Endothelial cell of umbilical vein (primary cell): ENCODE measurements around the gene ACP3. TPM values are rescaled to one million over a fixed set of nuclear protein-coding genes. Genes with fewer than 3 reads are reported as not detected.

ENCODE experiments used
- BruUV-seq: library from RNA; stranded (reverse); fragments of 400-500 nt; replicated peaks from 2 replicates; lab custom pipeline; 2021; lab: Mats Ljungman, UMichigan
- CTCF ChIA-PET: fragments of 300-600, 350-600 bp; sonication (Branson Sonifier 250); formaldehyde crosslinking; loops from one replicate; lab custom pipeline; 2021; ENCODE audit warnings: antibody characterized with exemption, inconsistent platforms; lab: Charles Lee
- POLR2A ChIA-PET: fragments of 300-600, 350-600 bp; sonication (Branson Sonifier 250); formaldehyde crosslinking; loops from one replicate; lab custom pipeline; 2021; ENCODE audit warnings: antibody characterized with exemption, inconsistent platforms; lab: Charles Lee
- DNase-seq: peaks from one replicate; pipeline ENCODE4 v3.0.0-alpha.2; 2011; ENCODE audit warnings: low read depth, low spot score
- FAIRE-seq: peaks from 2 replicates; lab custom pipeline; 2011; peaks lifted over from hg19 to GRCh38; lab: Jason Lieb, UNC
- H2AFZ ChIP-seq: 2 replicates; pipeline ENCODE4 v1.6.0; 2012; ENCODE audit warnings: low read depth, low read length, control low read depth, inconsistent platforms
- H3K27ac ChIP-seq: 2 replicates; pipeline ENCODE4 v1.5.1; 2011; ENCODE audit warnings: low read depth, mild to moderate bottlenecking, control low read depth, low read length, moderate library complexity; ENCODE audit not compliant: insufficient read depth
- H3K27me3 ChIP-seq, 2 experiments: 2 replicates each; pipeline versions ENCODE4 v1.6.0 to v1.6.1; 2011; ENCODE audit warnings: low read length in 2 of 2, mixed read lengths in 1 of 2; ENCODE audit not compliant: control insufficient read depth in 2 of 2, insufficient read depth in 2 of 2
- H3K36me3 ChIP-seq, 2 experiments: 2 replicates in 1 of 2; 3 replicates in 1 of 2; pipeline ENCODE4 v1.5.1; 2011; ENCODE audit warnings: low read length in 2 of 2, mild to moderate bottlenecking in 1 of 2, moderate library complexity in 1 of 2; ENCODE audit not compliant: control insufficient read depth in 2 of 2, insufficient read depth in 2 of 2; ENCODE audit errors: extremely low read depth in 1 of 2
- H3K4me1 ChIP-seq: 3 replicates; pipeline ENCODE4 v1.5.1; 2011; ENCODE audit warnings: mild to moderate bottlenecking, low read length; ENCODE audit not compliant: control insufficient read depth, insufficient read depth; ENCODE audit errors: extremely low read depth
- H3K4me2 ChIP-seq: 2 replicates; pipeline ENCODE4 v1.6.1; 2011; ENCODE audit warnings: low read length, control low read depth, mixed read lengths; ENCODE audit not compliant: insufficient read depth
- H3K4me3 ChIP-seq, 3 experiments: fragments of 200-600 bp in 1 of 3; sonication (generic), shearing (Covaris generic) in 1 of 3; replicated peaks in 1 of 3; 2 replicates each; pipeline ENCODE4 v1.5.1; 2011 to 2016; ENCODE audit warnings: control low read depth in 3 of 3, low read length in 3 of 3, mild to moderate bottlenecking in 2 of 3, inconsistent platforms in 1 of 3, low read depth in 1 of 3, moderate library complexity in 1 of 3; ENCODE audit not compliant: insufficient read depth in 1 of 3
- H3K79me2 ChIP-seq: 2 replicates; pipeline ENCODE4 v1.6.0; 2012; ENCODE audit warnings: low read length, inconsistent platforms; ENCODE audit not compliant: control insufficient read depth, insufficient read depth
- H3K9ac ChIP-seq: replicated peaks from 2 replicates; pipeline ENCODE3; 2011; ENCODE audit warnings: low read length, control low read depth; ENCODE audit not compliant: insufficient read depth; ENCODE audit errors: extremely low read depth
- H3K9me1 ChIP-seq: replicated peaks from 3 replicates; pipeline ENCODE4 v1.6.0; 2011; ENCODE audit warnings: mild to moderate bottlenecking, low read length; ENCODE audit not compliant: control insufficient read depth, insufficient read depth; ENCODE audit errors: extremely low read depth
- H3K9me3 ChIP-seq: replicated peaks from 2 replicates; pipeline ENCODE4 v1.5.1; 2012; ENCODE audit warnings: low read length, inconsistent platforms; ENCODE audit not compliant: control insufficient read depth, insufficient read depth
- H4K20me1 ChIP-seq: replicated peaks from 2 replicates; pipeline ENCODE3; 2011; ENCODE audit warnings: mild to moderate bottlenecking, low read length; ENCODE audit not compliant: control insufficient read depth, insufficient read depth; ENCODE audit errors: extremely low read depth
- CTCF ChIP-seq, 2 donors: IDR thresholded peaks; 1 replicate in 1 of 2; 2 replicates in 1 of 2; pipeline ENCODE4 v1.5.1; 2011; ENCODE audit warnings: low read length in 2 of 2, mild to moderate bottlenecking in 2 of 2, moderate library complexity in 2 of 2, control low read depth in 1 of 2, inconsistent platforms in 1 of 2, low read depth in 1 of 2; ENCODE audit not compliant: insufficient read depth in 1 of 2; ENCODE audit errors: extremely low read depth in 1 of 2
- GATA2 ChIP-seq: IDR thresholded peaks from 2 replicates; pipeline ENCODE4 v1.7.0; 2011; ENCODE audit warnings: low read depth, mild to moderate bottlenecking, moderate library complexity, mixed read lengths, low read length; ENCODE audit not compliant: insufficient read length, insufficient read depth
- JUN ChIP-seq: IDR thresholded peaks from 2 replicates; pipeline ENCODE4 v1.6.1; 2011; ENCODE audit warnings: borderline replicate concordance, low read depth; ENCODE audit not compliant: insufficient read length, insufficient read depth
- MYC ChIP-seq: IDR thresholded peaks from one replicate; pipeline ENCODE4 v1.6.1; 2011; ENCODE audit warnings: mild to moderate bottlenecking, low read depth, low read length
- POLR2A ChIP-seq: IDR thresholded peaks from 2 replicates; pipeline ENCODE4 v1.6.1; 2012; ENCODE audit warnings: low read depth, mild to moderate bottlenecking, control low read depth, low read length
- POLR2AphosphoS5 ChIP-seq: IDR thresholded peaks from 2 replicates; pipeline ENCODE4 v1.6.1; 2012; ENCODE audit warnings: low read depth, mild to moderate bottlenecking, control low read depth, low read length, moderate library complexity; ENCODE audit not compliant: insufficient read depth
- dilution Hi-C: fragments of 300-500 bp; cut with MboI; formaldehyde crosslinking; loops from one replicate; pipeline ENCODE4 v1.15.0; 2019; ENCODE audit warnings: low sequenced_read_pairs; ENCODE audit not compliant: extremely low pct_ligation_motif_present
- intact Hi-C: fragments of 100-400 bp; cut with micrococcal nuclease; formaldehyde crosslinking; loops from one replicate; pipeline ENCODE4 v1.10.0; 2022
- polyA plus RNA-seq, 4 experiments: library from polyadenylated mRNA; depleted of rRNA in 3 of 4; stranded (reverse) in 3 of 4; unstranded in 1 of 4; fragments of >200 nt; gene quantifications; 2 replicates each; pipeline versions ENCODE4 v1.2.1 to v1.2.3, GENCODE V29; 2011 to 2012; ENCODE audit warnings: missing spikeins in 1 of 4
- total RNA-seq: library from RNA; stranded (reverse); gene quantifications from 2 replicates; pipeline ENCODE4 v1.2.3, GENCODE V29; 2021

ACP3 gene
- total and polyA plus RNA-seq, 2 donors (not counting 3 experiments of a cell fraction or from before 2014, with no cell fraction given) = not detected

GRCh38 chr3:132382267-132382666 lies 65.1 kb downstream of the ACP3 start:
- dilution Hi-C loops = no loop called here
- H3K79me2 ChIP-seq = no peaks in the 10 kb centered on the region
- BruUV-seq = no TSS peak
- H3K9ac ChIP-seq = no peak overlapping the region
- no peak for TF ChIP-seq POLR2A
- no peak for TF ChIP-seq JUN
- no peak for TF ChIP-seq GATA2
- TF ChIP-seq POLR2AphosphoS5 = no peak
- no peak for TF ChIP-seq CTCF (IDR thresholded peaks at IDR 0.05; ENCODE audit: extremely low read depth in 1 of 2, insufficient read depth in 1 of 2, low read depth in 1 of 2, low read length in 2 of 2)
- H3K4me3 ChIP-seq = no peak overlapping the region
- H3K27me3 ChIP-seq = peaks cover 1 to 7% of the 10 kb centered on the region in 2 experiments
- ChIA-PET CTCF (interaction anchor here (1.0 to 1.5 kb wide), 3 partner anchors 16 to 31 kb away, joined by 3 to 4 read pairs (median 3); no protein-coding TSS in a partner anchor), POLR2A (no interaction called here)
- no peak for FAIRE-seq
- H4K20me1 ChIP-seq = no peaks in the 10 kb centered on the region
- no peaks in the 10 kb centered on the region for H3K9me3 ChIP-seq
- no peak overlapping the region for H3K4me2 ChIP-seq
- no peak for DNase-seq
- no peak overlapping the region for H3K27ac ChIP-seq
- H3K4me1 ChIP-seq = no peaks in the 10 kb centered on the region
- intact Hi-C loops = no loop called here
- H3K9me1 ChIP-seq = no peaks in the 10 kb centered on the region
- no peak overlapping the region for H2AFZ ChIP-seq
- H3K36me3 ChIP-seq = no peaks in the 10 kb centered on the region

- CTCF ChIA-PET = interaction anchor here (1.5 kb wide), 1 partner anchor 16 kb away, joined by 3 read pairs; no protein-coding TSS in a partner anchor
- DNase-seq = no peak
- no peaks in the 10 kb centered on the region for H3K9me3 ChIP-seq
- BruUV-seq = no TSS peak
- TF ChIP-seq MYC = no peak
- no peak overlapping the region for H3K4me3 ChIP-seq
- dilution Hi-C loops (no loop called here), intact Hi-C loops (no loop called here)
- no peaks in the 10 kb centered on the region for H3K79me2 ChIP-seq
- H3K4me2 ChIP-seq = no peak overlapping the region
- no peaks in the 10 kb centered on the region for H4K20me1 ChIP-seq
- POLR2A ChIA-PET = no interaction called here
- no peaks in the 10 kb centered on the region for H3K4me1 ChIP-seq
- no peaks in the 10 kb centered on the region for H3K36me3 ChIP-seq
- H3K27me3 ChIP-seq = peaks cover 1 to 7% of the 10 kb centered on the region in 2 experiments
- no peak overlapping the region for H3K27ac ChIP-seq
- no peak for FAIRE-seq
- H2AFZ ChIP-seq = no peak overlapping the region
- no peak overlapping the region for H3K9ac ChIP-seq
- no peaks in the 10 kb centered on the region for H3K9me1 ChIP-seq
Measured at GRCh38 chr3:132382688-132383194, 65.5 kb downstream of the ACP3 start.
